GM21576 (cell line): ENCODE measurements around the gene ZCCHC24.
A peak's percentile ranks its signal among the peaks of the same experiment; 100 is the strongest.

ENCODE experiments used
- ATAC-seq: cut with Tn5 transposase; IDR thresholded peaks from one replicate; pipeline ENCODE4 v1.9.1; 2021; ENCODE audit warnings: mild to moderate bottlenecking, moderate library complexity; ENCODE audit not compliant: unreplicated experiment

Gene ZCCHC24

GRCh38 chr10:79375321-79376077 is 69.9 kb downstream of the ZCCHC24 start:
- no peak for ATAC-seq

GRCh38 chr10:79374312-79375191 is 70.9 kb downstream of the ZCCHC24 start:
- ATAC-seq = no peak

GRCh38 chr10:79372871-79373270 is 72.6 kb downstream of the ZCCHC24 start:
- no peak for ATAC-seq

DNA sequence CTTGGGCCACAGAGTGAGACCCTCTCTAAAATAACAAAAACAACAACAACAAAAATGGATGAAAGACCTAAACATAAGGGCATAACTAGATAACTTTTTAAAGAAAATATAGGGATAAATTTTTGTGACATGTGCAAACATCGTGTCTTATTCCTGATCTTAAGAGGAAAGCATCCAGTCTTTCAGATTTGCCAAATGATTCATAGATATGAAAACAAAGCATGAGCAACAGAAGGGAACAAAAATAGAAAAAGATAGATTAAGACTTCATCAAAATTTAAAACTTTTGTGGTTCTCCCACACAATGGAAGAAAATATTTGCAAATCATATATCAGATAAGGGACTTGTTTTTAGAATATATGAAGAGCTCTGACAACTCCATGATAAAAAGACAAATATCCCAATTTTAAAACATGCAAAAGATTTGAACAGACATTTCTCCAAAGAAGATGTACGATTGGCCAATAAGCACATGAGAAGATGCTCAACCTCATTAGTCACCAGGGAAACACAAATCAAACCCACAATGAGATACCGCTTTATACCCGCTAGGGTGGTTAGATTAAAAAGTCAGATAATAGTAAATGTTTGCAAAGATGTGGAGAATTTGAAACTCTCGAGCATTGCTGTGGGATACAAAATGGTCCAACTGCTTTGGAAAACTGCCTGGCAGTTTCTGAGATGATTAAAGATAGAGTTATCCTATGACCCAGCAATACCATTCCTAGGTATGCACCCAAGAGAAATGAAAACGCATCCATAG is 77.8 kb downstream of the ZCCHC24 start:
- no peak for ATAC-seq

- no peak for ATAC-seq
These were observed 83.6 kb downstream of the ZCCHC24 start for GRCh38 chr10:79361726-79362397.

DNA sequence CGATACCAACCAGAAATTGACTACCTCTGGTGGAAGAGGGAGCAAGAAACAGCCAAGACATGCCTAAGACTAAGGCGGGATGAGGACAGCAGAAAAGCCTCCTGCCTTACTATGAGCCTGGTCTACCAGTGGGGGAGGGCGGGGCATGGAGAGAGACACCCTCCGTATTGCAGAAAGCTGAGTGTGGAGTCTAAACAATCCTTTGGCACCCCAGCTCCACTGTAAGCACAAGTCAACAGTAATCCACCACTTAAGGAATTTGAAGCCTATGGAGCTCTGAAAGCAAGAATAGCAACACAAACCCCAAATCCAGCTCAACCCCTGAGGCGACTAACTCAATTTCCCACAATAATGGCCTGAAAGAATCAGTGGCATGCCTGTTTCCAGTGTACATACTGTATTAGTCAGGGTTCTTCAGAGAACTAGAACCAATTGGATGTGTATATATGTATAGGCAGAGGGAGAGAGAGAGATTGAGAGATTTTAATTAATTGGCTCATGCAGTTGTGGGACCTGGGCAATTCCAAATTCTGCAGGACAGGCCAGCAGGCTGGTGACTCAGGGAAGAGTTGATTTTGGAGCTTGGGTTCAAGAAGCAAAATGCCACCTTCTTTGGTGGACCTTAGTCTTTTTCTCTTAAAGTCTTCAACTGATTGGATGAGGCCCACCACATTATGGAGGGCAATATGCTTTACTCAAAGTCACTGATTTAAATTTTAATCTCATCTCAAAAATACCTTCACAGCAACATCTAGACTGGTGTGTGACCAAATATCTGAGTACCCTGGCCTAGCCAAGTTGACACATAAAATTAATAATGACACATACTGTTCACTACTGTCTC is 84.7 kb downstream of the ZCCHC24 start:
- no peak for ATAC-seq

DNA sequence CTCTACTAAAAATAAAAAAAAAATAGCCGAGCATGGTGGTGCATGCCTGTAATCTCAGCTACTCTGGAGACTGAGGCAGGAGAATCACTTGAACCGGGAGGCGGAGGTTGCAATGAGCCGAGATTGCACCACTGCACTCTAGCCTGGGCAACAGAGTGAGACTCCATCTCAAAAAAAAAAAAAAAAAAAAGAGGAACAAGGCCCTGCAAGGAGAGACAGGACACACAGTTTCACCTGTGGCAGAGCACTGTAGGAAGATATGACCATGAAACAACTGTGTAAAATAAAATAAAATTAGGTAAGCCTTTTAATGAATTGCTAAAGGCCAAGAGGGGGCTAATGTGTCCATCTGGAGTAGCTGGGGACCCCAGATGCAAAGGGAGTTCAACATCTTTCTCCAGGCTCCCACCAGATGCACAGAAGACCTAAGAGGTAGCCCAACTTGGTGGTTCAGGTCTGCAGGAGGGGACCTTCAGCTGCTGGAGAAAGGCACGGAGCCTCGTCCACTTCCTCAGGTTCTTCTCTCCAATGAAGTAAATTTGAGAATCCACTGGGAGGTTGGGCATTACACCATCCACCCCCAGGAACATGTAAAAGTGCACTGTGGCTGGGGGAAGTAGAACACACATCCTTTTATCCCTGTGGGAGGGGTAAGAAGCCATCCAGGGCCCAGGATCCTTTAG is 85.5 kb downstream of the ZCCHC24 start:
- ATAC-seq = no peak

- ATAC-seq = peak; percentile 46
These were observed 86.6 kb downstream of the ZCCHC24 start for GRCh38 chr10:79358811-79359210.

GRCh38 chr10:79357180-79357579 is 88.2 kb downstream of the ZCCHC24 start:
- ATAC-seq = no peak

DNA sequence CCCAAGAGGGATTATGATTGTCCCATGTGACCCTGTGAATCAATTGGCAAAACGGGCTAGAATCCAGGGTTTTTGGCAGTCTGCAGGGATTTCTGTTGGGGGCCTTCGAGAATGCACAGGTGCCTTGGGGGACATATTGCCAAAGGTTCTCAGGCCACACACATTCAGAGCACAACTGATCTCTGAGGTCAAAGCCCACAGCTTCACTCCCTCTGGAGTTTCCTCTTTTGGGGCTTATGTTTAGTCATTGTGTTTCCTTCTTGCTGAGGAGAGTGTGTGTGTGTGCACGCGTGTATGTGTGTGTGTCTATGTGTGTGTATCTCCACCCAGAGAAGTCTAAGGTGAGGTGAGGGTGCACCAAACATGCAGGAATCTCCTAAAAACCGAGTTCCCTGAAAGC is 89.3 kb downstream of the ZCCHC24 start:
- ATAC-seq = no peak

DNA sequence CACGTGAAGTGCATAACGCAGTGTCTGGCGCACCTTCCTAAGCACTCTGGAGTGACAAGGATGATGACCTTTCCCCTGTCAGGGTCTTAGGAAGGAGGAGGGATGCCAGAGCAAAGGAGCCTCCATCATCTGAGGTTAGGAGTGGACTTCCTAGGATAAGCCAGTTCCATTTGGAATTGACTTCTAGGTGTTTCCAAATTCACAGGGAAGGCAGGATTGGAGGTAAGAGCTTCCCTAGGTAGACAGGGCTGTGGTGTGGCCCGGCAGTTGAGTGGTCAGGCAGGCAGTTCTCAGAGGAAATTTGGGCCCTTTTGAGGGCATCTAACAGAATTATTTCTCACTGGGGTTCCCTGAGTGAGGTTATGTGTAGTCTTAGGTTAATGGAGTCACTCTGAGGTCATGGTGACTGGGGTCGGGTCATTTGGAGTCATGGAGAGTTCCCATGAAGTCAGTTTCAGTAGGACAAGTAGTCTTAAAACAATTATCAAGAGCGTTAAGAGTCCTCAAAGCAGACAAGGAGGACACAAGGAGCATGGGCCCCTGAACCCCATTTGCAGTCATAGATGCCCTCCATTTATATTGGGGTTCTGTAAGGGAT is 89.9 kb downstream of the ZCCHC24 start:
- ATAC-seq = no peak

GRCh38 chr10:79354615-79355014 is 90.8 kb downstream of the ZCCHC24 start:
- no peak for ATAC-seq

DNA sequence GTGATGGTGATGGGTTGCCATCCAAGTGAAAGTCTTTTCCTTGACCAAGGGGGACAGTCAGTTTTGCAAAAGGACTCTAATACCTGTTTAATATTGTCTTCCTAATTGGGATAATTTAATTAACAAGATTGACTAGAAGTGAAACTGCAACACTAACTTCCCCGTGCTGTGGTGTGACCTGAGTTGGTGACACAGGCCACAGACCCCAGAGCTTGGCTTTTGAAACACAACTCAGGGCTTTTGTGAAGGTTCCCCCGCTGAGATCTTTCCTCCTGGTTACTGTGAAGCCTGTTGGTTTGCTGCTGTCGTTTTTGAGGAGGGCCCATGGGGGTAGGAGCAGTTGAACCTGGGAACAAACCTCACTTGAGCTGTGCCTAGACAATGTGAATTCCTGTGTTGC is 91.3 kb downstream of the ZCCHC24 start:
- no peak for ATAC-seq

DNA sequence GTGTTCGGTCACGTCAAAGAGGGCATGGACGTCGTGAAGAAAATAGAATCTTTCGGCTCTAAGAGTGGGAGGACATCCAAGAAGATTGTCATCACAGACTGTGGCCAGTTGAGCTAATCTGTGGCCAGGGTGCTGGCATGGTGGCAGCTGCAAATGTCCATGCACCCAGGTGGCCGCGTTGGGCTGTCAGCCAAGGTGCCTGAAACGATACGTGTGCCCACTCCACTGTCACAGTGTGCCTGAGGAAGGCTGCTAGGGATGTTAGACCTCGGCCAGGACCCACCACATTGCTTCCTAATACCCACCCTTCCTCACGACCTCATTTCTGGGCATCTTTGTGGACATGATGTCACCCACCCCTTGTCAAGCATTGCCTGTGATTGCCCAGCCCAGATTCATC is 91.7 kb downstream of the ZCCHC24 start:
- no peak for ATAC-seq

GRCh38 chr10:79353000-79353406 is 92.4 kb downstream of the ZCCHC24 start:
- no peak for ATAC-seq

- no peak for ATAC-seq
These were observed 93.2 kb downstream of the ZCCHC24 start for GRCh38 chr10:79352035-79352877.

- ATAC-seq = no peak
These were observed 94.1 kb downstream of the ZCCHC24 start for GRCh38 chr10:79351332-79351731.
